AG09309 (cell line): ENCODE results near the gene MCF2L2.

Experiments
- DNase-seq: peaks from one replicate; pipeline ENCODE4 v3.0.0-alpha.2; 2010; ENCODE audit warnings: low read depth
- H3K4me3 ChIP-seq: 2 replicates; pipeline ENCODE4 v1.5.1; 2011; ENCODE audit warnings: mild to moderate bottlenecking, low read depth, low read length, moderate library complexity; ENCODE audit not compliant: control insufficient read depth
- TF ChIP-seq, protein P1 (sequence below): IDR thresholded peaks from 2 replicates; pipeline ENCODE4 v1.5.1; 2011; ENCODE audit warnings: mild to moderate bottlenecking, low read depth, low read length, inconsistent platforms; ENCODE audit not compliant: insufficient read depth, control insufficient read depth; ENCODE audit errors: missing control alignments

MCF2L2 gene

DNA sequence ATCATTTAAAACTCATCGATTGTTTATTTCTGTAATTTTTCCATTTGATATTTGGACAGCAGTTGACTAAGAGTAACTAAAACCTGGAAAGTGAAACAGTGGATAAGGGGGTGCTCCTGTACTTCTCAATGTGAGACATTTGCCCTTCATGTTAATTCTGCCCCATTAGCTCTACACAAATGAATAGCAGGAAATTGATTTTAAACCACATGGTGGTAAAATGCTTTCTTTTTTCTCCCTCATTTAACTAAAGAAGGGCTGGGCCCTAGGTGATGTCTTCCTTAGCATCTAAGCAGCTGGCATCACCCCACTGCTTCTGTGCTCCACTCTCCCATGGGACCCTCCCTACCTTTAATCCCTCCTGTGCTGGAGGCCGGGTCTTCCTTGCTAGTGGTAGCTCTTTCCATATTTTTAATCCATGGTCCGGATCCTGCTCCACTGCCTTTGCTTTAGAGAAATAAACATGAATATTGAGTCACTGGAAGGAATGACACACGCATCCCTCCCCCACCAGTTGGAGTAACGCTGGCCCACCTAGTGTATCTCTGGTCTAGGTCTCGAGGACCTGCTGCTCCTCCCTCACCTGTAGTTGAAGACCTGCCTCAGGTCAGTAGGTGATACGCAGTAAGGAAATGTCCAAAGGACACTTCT is 235.6 kb downstream of the MCF2L2 start:
- H3K4me3 ChIP-seq: no peak overlapping the region
- DNase-seq: no peak
- TF ChIP-seq, protein P1, sequence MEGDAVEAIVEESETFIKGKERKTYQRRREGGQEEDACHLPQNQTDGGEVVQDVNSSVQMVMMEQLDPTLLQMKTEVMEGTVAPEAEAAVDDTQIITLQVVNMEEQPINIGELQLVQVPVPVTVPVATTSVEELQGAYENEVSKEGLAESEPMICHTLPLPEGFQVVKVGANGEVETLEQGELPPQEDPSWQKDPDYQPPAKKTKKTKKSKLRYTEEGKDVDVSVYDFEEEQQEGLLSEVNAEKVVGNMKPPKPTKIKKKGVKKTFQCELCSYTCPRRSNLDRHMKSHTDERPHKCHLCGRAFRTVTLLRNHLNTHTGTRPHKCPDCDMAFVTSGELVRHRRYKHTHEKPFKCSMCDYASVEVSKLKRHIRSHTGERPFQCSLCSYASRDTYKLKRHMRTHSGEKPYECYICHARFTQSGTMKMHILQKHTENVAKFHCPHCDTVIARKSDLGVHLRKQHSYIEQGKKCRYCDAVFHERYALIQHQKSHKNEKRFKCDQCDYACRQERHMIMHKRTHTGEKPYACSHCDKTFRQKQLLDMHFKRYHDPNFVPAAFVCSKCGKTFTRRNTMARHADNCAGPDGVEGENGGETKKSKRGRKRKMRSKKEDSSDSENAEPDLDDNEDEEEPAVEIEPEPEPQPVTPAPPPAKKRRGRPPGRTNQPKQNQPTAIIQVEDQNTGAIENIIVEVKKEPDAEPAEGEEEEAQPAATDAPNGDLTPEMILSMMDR: no peak

DNA sequence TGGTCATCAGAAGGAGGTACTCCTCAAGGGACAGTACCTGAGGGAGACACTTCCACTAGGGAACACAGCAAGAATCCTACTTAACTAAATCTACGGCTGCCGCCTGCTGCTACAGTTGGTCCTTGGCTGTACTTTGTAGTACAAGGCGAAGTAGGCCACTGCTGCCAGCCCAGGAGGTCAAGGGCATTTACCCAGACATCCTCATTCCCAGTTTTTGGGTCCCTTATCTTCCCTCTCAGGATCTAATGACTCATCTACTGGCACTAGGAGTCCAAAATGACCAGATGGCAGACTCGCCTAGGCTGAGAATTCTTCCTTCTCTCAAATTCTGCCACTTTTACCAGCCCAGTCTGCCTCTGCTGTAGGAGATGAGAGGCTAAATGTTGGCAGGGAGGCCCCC is 238.8 kb downstream of the MCF2L2 start:
- H3K4me3 ChIP-seq: no peak overlapping the region
- DNase-seq: no peak
- TF ChIP-seq, protein P1: no peak

DNA sequence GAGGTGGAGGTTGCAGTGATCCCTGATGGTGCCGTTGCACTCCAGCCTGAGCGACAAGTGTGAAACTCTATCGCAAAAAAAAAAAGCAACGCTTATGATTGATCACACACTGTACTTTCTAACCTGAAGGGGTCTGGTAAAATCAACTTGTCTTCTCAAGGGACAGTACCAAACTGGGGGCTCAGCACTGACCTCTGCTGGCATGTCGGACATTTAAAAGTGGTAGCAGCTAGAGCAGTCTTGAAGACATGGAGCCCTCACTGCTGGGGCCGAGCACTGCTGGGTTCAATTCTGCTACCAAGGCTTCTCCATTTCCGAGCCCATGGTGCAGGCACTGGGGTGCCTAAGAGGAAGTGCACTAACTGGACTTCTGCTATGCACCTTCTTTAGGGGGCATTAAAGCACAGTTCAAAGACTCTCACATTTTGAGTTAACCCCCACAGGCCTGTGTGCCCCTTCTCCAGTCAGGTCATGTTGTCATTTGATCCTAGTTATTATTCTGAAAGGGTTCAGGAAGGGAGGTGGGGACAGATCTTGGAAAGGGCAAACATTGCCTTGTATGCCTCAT is 239.4 kb downstream of the MCF2L2 start:
- no peak for DNase-seq
- H3K4me3 ChIP-seq: no peak overlapping the region
- TF ChIP-seq, protein P1: peak; percentile 34

DNA sequence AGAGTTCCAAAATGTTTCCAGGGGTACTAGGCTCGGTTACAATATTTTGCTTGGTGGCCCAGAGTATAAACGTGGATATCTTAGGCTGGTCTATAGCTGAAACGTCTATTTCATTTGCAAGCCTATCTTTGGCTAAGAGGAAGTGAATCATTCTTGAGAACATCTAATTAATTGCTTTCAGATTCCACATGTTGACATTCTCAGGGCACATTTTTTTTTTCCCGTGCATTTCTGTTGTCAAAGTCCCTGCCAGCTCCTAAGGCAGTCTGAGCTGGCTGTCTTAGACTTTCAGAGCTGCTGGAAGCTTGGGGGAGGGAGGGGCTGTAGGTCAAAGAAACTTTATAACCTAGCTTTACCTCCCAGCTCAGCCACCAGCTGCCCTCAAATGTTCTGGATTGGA is 242.7 kb downstream of the MCF2L2 start:
- TF ChIP-seq, protein P1: no peak
- no peak overlapping the region for H3K4me3 ChIP-seq
- peak; percentile 67 for DNase-seq

DNA sequence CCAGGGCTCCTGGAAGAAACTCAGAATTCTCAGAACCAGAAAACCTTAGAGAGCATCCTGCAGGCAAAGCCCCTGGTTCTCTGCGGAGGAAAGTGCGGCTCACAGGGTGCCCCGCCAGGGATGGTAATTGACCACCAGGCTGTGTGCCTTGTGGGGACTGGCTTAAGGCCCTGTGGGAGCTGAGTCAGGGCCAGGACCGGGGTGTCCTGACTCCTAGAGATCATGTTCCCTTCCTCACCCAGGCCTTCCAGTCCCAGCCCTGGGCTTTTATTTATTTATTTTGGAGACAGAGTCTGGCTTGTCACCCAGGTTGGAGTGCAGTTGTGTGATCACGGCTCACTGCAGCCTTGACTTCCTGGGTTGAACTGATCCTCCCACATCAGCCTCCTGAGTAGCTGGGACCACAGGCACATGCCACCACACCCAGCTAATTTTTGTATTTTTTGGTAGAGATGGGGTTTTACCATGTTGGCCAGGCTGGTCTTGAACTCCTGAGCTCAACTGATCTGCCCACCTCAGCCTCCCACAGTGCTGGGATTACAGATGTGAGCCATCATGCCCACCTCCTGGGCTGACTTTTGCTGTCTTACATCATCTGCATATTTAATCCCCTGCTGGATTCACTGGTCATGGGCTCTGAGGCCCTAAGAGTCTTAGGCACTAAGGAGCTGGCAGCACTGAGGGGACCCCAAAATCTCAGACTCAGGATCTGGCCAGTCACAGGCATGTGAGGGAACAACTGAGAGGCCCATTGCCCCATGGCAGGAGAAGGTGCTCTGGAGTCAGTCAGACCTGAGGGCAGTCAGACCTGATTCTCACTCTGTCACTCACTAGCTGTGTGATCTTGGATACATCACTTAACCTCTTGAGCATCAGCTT is 245.4 kb downstream of the MCF2L2 start:
- no peak for DNase-seq
- TF ChIP-seq, protein P1: no peak
- H3K4me3 ChIP-seq: no peak overlapping the region

DNA sequence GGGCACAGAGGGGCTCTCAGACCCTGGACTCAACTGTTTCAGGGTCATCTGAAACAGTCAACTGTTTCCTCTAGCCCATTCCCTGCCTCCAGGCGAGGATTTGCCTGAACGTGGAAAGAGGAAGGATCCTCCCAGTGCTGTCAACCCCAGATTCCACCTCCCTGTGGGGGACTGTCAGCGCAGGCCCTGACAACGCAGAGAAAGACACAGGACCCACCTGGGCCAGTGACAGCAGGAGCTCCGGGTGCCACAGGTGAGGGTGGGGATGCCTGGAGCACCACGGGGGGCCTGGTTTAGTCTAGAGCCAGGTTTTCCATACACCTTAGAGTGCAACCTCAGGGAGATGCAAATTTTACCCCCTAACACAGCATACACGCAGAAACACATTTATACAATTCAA is 246.3 kb downstream of the MCF2L2 start:
- TF ChIP-seq, protein P1: no peak

More for the DNA sequence above, 246.3 kb downstream of the MCF2L2 start:
- no peak for DNase-seq
- H3K4me3 ChIP-seq: no peak overlapping the region
